A673 (cell line): ENCODE data around the gene PSPN. TPM values are rescaled to one million over a fixed set of nuclear protein-coding genes. Genes with fewer than 3 reads are reported as not detected.

Experiments
- BruUV-seq: library from RNA; stranded (reverse); fragments of 400-500 nt; replicated peaks from 2 replicates; lab custom pipeline; 2021; lab: Mats Ljungman, UMichigan
- CTCF ChIA-PET: fragments of 300-600 bp; sonication (Branson Sonifier 250); formaldehyde crosslinking; loops from one replicate; lab custom pipeline; 2022; ENCODE audit warnings: antibody characterized with exemption; lab: Charles Lee
- POLR2A ChIA-PET: fragments of 300-600 bp; sonication (Branson Sonifier 250); formaldehyde crosslinking; loops from one replicate; lab custom pipeline; 2022; ENCODE audit warnings: antibody characterized with exemption; ENCODE audit not compliant: low non-redundant PET; lab: Charles Lee
- DNase-seq: peaks from one replicate; pipeline ENCODE4 v3.0.0-alpha.2; 2015; ENCODE audit warnings: low spot score
- H3K27ac ChIP-seq: fragments of 200-600 bp; sonication (generic); 2 replicates; pipeline ENCODE4 v1.5.1; 2016; ENCODE audit warnings: mixed run types, low read depth, mild to moderate bottlenecking, mixed read lengths, antibody characterized with exemption, low read length; ENCODE audit not compliant: poor library complexity, severe bottlenecking
- H3K27me3 ChIP-seq: fragments of 200-600 bp; sonication (generic); replicated peaks from 2 replicates; pipeline ENCODE4 v1.6.1; 2017; ENCODE audit warnings: mixed run types, low read depth, mild to moderate bottlenecking, mixed read lengths, antibody characterized with exemption, low read length; ENCODE audit not compliant: insufficient read depth, poor library complexity
- H3K36me3 ChIP-seq: fragments of 200-600 bp; sonication (generic); 2 replicates; pipeline ENCODE4 v1.6.1; 2016; ENCODE audit warnings: mixed run types, mild to moderate bottlenecking, mixed read lengths, antibody characterized with exemption, low read length; ENCODE audit not compliant: insufficient read depth, poor library complexity, severe bottlenecking
- H3K4me1 ChIP-seq: fragments of 200-600 bp; sonication (generic); 2 replicates; pipeline ENCODE4 v1.6.1; 2017; ENCODE audit warnings: mixed run types, mild to moderate bottlenecking, mixed read lengths, antibody characterized with exemption, low read length; ENCODE audit not compliant: insufficient read depth, poor library complexity, severe bottlenecking
- H3K4me3 ChIP-seq: fragments of 200-600 bp; sonication (generic); 2 replicates; pipeline ENCODE4 v1.5.1; 2016; ENCODE audit warnings: low read depth, mixed run types, mild to moderate bottlenecking, mixed read lengths, low read length; ENCODE audit not compliant: poor library complexity, severe bottlenecking
- H3K9me3 ChIP-seq: fragments of 200-600 bp; sonication (generic); 2 replicates; pipeline ENCODE4 v1.6.1; 2016; ENCODE audit warnings: mixed run types, low read depth, mild to moderate bottlenecking, mixed read lengths, antibody characterized with exemption, low read length; ENCODE audit not compliant: poor library complexity, severe bottlenecking
- CTCF ChIP-seq: fragments of 300-800, 200-600 bp; sonication (generic); conservative IDR thresholded peaks from 2 replicates; pipeline ENCODE4 v1.5.1; 2017; ENCODE audit warnings: low read depth, mild to moderate bottlenecking, antibody characterized with exemption, low read length, moderate library complexity, mixed read lengths
- EZH2 ChIP-seq: fragments of 200-600 bp; sonication (generic); IDR thresholded peaks from 2 replicates; pipeline ENCODE4 v1.6.1; 2017; ENCODE audit warnings: borderline replicate concordance, low read depth, mild to moderate bottlenecking, mixed read lengths, antibody characterized with exemption, low read length; ENCODE audit not compliant: poor library complexity, severe bottlenecking
- intact Hi-C: fragments of 100-400 bp; cut with micrococcal nuclease; formaldehyde crosslinking; loops from one replicate; pipeline ENCODE4 v1.10.0; 2022; ENCODE audit not compliant: unreplicated experiment
- total RNA-seq: library from RNA; stranded (reverse); gene quantifications from 2 replicates; pipeline ENCODE4 v1.2.3, GENCODE V29; 2021

The PSPN gene
- total RNA-seq, 1 experiment from 2014 or later: 3.4 TPM

DNA sequence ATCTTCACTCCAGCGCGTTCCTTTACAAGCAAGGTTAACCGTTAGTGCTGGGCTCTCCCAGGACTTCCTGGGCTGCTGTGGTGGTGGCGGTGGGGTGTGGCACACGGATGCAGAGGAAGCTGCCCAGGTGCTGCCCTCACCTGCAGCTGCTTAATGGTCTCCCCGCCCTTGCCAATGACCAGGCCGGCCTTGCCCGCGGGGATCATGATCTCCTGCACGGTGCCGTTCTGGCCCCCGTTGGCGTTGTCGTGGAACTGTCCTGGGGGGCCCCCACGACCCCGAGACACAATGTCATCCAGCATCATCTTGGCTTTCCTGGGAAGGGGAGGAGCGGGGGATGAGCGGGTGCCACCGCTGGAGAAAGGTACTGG lies 42.8 kb upstream of the PSPN start:
- POLR2A ChIA-PET: no interaction called here
- no TSS peak for BruUV-seq
- CTCF ChIA-PET: no interaction called here

DNA sequence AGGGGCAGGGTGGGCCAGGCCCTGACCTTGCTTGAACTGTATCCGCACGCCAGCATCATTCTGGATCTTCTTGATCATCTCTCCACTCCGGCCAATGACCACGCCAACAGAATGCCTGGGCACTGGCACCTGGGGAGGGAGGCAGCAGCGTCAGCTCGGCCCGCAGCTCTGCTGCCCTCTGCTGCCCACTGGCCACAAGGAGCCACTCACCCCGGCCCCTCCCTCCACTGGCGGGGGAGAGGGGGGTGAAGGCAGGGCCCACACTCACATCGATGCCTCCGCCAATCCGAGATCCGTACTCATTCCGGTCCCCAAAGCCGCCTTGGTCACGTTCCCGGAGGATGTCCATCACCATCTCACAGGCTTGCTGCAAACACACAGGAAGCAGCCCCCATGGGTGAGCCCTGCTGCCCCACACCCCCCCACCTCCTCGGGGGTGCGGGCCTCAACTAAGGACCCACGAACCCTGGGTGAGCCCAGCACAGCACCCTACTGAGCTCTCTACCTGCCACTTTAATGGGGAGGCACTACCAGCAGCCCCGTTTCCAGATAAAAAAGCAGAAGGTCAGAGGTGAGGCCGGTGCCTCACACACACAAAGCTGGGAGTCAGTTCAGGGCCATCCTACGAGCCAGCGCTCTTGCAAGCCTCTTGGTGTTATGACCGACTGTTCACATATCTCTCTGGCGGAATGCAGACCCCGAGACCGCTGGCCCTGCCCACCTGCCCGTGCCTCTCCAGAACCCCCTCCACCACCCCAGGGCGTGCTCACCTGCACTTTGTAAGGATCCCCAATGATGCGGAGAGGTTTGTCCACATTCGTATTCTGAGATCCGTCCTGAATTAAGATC lies 42.2 kb upstream of the PSPN start:
- no TSS peak for BruUV-seq
- Histone ChIP-seq H3K4me1 (peaks cover 9% of the 10 kb centered on the region), H3K4me3 (no peak overlapping the region), H3K9me3 (no peaks in the 10 kb centered on the region), H3K27ac (no peak overlapping the region), H3K27me3 (no peaks in the 10 kb centered on the region), H3K36me3 (peaks cover 94% of the 10 kb centered on the region)
- intact Hi-C loops: no loop called here
- ChIA-PET POLR2A (no interaction called here), CTCF (no interaction called here)
- DNase-seq: no peak
- TF ChIP-seq CTCF (no peak; the same call in 1 of the 2 replicates), EZH2 (no peak)

More for the DNA sequence above, 42.8 kb upstream of the PSPN start:
- no peaks in the 10 kb centered on the region for H3K27me3 ChIP-seq
- DNase-seq: no peak
- TF ChIP-seq EZH2: no peak
- TF ChIP-seq CTCF: no peak
- H3K27ac ChIP-seq: no peak overlapping the region
- no peaks in the 10 kb centered on the region for H3K9me3 ChIP-seq
- H3K4me3 ChIP-seq: no peak overlapping the region
- H3K4me1 ChIP-seq: peaks cover 14% of the 10 kb centered on the region
- intact Hi-C loops: no loop called here
- H3K36me3 ChIP-seq: peaks cover 91% of the 10 kb centered on the region

DNA sequence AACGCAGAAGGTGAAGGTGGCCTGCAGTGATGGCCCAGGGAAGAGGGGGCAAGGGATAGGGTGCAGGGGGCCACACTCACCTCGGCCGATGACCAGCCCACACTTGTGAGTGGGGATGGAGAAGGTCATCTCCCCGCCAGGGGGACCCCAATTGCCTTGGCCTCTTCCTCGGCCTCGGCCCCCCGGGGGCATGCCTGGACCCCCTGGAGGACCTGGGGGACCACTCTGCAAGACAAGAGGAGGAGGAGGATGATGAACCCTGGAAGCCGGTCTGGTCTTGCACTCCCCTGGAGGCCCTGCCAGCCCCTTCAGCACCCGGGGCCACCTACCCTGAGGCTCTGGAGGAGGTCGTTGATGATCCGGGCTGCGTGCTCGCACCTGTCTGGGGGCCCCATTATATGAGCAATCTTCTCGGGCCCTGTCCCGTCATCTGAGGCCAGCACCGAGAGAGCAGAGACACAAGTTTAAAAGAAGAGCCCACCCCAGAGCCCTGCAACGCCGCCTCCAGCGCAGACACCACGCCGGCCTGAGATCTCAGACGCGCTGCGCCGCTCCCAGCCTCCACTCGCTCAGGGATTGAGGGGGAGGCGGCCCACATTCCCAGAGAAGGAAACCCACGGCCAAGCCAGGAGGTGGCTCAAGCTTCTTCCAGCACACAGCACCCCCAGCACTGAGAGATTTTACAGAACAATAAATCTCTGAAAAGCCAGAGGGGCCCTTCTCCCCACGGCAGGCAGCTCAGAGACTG lies 41.1 kb upstream of the PSPN start:
- Histone ChIP-seq H3K4me1 (no peaks in the 10 kb centered on the region), H3K27me3 (no peaks in the 10 kb centered on the region), H3K9me3 (no peaks in the 10 kb centered on the region), H3K36me3 (peaks cover 89% of the 10 kb centered on the region), H3K27ac (no peak overlapping the region), H3K4me3 (no peak overlapping the region)
- POLR2A ChIA-PET: no interaction called here
- CTCF ChIA-PET: no interaction called here
- DNase-seq: no peak
- BruUV-seq: no TSS peak
- no peak for TF ChIP-seq EZH2
- TF ChIP-seq CTCF: no peak
- intact Hi-C loops: no loop called here
